SK-N-MC (cell line): ENCODE results near the gene LIN7A.

Experiments used
- EZH2 ChIP-seq: fragments of 200-600 bp; sonication (generic); IDR thresholded peaks from one replicate; pipeline ENCODE4 v1.6.1; 2017; ENCODE audit warnings: antibody characterized with exemption
- POLR2AphosphoS5 ChIP-seq: IDR thresholded peaks from 2 replicates; pipeline ENCODE4 v1.6.1; 2012; ENCODE audit warnings: mild to moderate bottlenecking, low read depth, low read length, borderline replicate concordance

- TF ChIP-seq POLR2AphosphoS5 (no peak), EZH2 (no peak)
Observed at GRCh38 chr12:80781313-80781712, 156.4 kb downstream of the LIN7A start.
